NCI-H1417 treated with DMSO at 0.1 percent for 48 hours (cell line): ENCODE measurements around the gene ZNF831.

Experiments used
- DNase-seq: peaks from one replicate; lab custom pipeline; 2025; lab: John Stamatoyannopoulos, UW

Gene ZNF831

DNA sequence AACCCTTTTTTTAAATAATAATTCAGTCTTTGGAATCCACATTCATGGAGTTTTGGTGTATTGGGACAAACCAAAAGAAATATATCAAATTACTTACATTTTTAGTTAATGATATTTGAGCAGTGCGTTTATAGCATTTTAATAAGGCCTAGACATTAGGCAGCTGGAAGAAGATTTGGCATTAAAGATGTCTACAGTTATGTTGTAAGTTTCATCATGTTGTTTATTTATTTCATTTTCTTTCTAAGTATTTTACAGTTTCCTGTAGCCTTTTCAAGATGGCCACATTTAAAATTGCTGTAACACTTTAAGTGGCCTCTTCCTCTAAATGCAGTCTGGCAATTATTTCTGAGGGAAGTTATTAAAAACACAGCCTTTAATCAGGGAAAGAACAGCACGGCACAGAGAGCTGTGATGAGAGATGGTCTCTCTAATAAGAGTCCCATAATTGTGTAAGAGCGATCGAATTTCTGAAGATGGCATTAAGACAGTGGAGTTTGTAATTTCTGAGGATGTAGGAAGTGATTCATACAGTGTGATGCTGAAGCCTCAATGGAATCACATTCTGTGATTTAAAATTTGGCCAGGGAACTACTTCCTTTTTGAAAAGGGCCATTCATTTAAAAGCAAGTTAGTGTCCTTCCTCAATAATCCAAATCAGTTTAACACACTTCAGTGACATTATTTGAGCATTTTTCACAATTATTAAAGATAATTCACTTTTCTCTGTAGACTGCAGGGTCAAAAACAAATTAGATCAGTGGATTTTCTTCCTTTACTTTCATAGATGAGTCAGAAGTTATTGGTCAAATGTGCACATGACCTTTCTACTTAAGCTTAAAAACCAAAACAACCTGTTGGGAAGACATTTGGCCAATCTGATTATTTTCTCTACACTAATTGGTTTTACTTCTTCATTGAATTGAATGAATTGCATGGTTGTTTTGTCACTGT lies 84.4 kb downstream of the ZNF831 start:
- DNase-seq, result no peak

DNA sequence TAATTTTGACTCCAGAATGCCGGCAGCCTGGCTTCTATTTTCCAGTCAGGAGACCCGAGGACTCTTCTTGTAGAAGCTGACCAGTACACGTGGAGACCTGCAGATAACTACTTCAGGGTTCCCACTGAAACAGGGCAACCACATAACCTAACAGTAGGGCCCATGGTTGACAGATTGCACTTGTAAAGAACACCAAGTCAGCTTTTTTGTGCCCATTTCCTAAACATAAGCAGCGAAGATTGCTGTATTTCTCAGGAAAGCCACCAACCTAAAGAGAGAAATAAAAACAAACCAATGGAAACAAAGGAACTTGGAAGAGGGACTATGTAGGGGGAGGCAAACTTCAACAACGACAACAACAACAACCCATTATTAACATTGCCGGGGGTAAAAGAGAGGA lies 86.7 kb downstream of the ZNF831 start:
- DNase-seq, result no peak

DNA sequence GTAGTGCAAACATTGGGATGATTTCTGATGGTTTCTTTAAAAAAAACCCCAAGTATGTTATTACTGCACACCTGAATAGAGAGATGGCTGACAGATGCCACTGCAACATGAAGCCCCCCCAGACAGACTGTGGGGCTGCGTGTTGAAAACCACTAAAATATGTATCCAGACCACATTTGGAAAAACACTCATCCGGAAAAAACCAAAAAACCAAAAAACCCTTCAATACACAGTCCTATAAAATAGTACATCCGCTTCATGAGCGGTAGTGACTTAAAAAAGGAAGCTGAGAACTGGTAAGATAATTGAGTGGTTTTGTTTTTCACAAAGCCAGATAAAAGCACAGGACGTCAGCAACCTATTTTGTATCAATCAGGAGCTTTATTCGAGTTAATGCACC lies 89.7 kb downstream of the ZNF831 start:
- no peak for DNase-seq

DNA sequence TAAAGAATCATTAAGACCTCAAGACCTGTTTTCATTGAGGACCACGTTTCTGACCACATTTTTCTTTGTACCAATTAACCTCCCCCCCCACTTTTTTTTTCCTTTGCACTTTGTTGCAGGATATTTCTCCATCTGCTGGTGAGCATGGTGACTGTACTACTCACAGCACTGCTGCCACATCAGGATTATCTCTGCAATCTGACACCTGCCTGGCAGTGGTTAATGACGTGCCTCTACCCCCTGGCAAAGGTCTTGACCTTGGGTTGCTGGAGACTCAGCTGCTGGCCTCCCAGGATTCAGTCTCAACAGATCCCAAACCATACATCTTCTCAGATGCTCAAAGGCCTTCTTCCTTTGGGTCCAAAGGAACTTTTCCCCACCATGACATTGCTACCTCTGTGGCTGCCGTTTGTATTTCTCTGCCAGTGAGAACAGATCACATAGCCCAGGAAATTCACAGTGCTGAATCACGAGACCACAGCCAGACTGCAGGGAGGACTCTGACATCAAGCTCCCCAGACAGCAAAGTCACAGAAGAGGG lies 90.2 kb downstream of the ZNF831 start:
- DNase-seq, result no peak

DNA sequence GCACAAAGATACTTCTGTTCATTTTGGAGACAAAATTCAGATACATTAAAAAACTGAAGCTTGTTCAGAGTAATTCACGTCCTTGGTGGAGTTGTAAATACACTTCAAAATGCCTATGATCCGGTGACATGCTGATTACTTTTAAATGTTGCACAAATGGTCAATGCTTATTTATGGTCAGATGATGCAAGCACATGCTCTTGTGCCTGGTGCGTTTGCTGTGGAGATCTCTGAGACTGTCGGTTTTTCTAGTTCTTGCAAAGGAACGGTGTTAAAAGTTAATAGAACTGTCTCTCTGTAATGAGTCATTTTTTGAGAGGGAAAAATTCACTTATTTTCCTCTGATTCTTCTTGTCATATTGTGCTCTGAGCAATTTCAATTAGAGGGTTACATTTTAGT lies 91.6 kb downstream of the ZNF831 start:
- no peak for DNase-seq

DNA sequence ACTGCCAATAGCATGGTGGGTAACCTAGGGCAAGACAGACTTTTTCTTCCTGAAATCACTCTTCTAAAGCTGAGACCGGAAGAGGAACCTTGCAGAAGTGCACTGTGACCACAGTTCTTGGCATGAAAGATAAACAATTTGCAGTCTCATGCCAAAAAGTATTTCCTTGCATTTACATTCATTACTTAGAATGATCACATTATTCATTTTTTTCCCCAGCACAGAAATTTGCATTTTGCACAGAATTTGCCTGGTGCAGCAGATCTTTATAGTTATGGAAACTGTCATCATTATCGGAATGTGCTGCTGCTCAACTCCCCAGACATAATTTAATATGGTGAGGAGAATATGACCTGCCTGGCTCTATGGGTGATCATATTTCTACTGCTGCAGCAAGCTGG lies 94.6 kb downstream of the ZNF831 start:
- DNase-seq, result no peak

DNA sequence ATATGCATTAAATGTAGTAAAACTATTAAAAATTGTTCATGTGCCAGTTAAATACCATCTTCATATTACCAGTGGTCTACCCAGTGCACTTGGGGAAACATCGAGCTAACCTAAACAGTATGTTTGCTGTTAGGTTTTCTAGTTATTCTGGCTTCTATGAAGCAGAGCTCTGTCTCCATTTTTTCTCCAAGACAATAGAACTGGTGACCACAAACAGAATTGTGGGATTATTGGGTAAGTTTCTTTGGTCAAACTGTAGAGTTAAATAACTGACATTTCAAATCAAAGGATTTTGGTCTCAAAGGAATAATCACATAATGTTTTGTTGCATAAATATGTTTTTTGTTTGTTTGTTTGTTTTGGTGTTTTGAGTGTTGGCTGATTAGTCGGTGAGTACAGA lies 96.3 kb downstream of the ZNF831 start:
- DNase-seq, result no peak

DNA sequence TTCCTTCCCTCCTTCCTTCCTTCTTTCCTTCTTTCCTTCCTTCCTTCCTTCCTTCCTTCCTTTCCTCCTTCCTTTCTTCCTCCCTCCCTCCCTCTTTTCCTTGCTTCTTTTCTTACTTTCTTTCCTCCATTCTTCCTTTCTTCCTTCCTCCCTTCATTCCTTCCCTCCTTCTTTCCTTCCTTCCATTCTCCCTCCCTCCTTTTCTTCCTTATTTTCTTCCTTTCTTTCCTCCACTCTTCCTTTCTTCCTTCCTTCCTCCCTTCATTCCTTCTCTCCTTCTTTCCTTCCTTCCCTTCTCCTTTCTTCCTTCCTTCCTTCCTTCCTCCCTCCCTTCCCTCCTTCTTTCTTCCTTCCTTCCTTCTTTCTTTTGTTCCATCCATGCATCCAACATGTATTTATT lies 101.7 kb downstream of the ZNF831 start:
- no peak for DNase-seq

DNA sequence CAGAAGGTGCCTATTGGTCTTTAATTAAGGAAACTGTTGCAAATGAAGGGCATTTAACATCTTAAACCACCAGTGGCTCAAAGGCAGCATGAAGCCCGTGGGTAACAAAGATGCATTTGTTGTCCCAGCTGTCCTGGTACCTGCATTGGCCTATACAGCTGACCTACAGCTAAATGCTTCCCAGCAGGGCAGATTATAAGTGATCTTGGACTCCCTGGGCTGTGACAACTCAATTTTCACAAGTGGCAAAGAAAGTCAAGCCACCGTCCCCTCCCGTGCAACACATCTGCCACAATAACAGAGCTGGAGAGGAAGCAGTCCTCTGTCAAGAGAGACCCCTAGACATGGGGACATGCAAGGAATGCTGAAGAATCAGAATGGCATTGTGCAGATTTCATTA lies 105.2 kb downstream of the ZNF831 start:
- DNase-seq, result no peak

DNA sequence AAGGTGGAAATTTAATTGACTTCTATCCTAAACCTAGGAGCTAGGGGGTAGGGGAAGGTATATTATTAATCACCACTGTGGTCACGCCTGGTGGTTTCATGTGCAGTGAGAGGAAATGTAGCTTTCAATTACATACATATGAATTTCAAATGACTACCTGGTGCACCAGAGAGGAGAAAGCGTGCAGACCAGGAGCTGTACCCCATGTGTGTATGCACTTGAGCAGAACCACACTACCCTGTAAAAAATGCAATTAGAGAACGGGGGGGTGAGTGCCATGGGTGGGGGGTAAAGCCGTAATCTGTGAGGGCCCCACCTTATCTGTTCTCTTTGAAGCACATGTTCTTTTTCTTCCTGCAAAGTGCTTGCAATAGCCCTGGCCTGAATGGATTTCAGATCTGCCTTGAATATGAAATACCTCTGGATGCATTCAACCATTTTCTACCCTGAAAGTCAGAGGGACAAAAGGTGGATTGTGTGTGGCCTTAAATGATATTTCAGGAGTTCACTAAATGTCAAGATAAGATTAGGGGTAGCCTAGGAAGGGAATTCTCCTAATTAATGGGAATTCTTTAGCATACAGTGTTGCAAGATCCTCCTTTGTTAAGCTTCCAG lies 105.9 kb downstream of the ZNF831 start:
- DNase-seq, result no peak

DNA sequence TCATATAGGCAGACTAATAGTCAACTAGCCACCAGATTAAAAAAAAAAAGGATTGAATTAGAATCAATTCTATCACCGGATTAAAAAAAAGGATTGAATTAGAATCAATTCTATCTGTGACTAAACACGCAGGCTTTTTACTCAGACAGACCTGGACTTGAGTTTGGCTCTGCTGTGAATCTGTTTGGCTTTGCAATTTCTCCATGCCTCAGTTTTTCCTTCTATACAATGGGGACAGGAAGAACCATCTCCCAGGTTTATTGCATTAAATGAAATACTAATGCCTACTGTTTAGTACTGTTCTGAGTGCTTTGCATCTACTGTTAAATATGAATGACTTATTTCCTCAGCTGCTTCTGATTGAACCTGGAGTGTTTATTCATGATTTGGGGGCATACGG lies 106.8 kb downstream of the ZNF831 start:
- DNase-seq, result no peak

DNA sequence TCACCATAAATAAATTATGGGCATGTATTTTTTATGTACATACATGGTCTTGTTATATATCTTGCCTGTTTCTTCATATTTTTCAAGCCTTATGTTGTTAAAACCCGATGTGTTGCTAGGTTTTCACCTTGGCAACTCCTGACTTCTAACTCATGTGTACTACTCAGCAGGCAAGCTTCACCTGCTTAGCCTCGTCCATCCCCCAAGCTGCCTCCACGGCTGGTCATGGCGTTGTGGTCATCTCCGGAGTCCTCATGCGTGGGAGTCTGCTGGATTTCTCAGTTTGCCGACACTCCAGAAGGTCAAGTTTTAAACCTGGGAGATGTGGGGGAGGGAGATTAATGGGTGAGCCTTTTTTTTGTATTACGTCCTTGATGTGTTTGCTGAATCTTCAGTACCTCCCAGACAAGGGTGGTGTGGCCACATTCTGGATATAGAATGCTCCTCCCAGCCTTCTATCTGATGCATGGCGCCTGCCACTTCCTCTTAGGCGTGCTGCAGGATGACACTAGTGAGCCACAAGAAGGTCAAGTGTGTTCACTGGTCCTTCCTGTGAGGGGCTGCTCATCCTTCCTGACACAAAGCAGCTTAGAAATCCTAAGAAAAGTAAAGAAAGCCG lies 110.2 kb downstream of the ZNF831 start:
- no peak for DNase-seq

DNA sequence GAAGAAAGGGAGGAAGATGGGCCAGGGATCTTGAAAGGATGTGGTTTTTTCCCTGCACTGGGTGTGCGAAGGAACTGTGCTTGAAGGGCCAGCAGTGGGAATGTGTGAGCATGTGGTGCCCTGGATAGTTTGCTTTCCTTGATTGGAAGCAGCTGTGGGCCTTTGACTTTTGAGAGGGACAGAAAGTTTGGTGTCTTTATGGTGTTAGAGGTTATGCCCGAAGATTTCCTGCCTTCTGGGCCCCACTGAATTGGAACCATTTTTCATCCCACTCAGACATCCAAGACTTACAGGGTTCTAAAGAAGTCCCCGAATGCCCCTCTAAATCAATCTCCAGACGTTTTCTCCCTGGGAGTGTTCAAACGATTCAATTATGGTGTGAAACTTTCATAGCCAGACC lies 113.3 kb downstream of the ZNF831 start:
- no peak for DNase-seq

DNA sequence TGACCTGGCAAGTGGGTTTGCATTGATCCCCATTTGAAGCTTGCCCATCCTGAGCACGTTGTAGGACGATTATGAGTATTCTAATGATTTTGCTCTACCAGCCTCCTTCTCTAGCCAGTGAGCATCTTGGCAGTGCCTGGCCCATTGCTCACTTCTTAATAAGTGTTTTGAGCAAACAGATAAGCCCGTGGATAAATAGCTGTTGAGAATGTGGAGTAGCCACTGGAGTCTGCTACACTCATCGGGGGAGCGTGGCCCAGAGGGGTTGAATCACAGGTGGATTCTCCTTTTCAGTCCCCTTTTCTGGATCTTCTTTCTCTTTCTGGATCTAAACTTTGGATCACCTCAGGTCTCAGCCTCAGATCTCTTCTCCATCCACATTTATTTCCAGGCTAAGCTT lies 120.8 kb downstream of the ZNF831 start:
- no peak for DNase-seq

DNA sequence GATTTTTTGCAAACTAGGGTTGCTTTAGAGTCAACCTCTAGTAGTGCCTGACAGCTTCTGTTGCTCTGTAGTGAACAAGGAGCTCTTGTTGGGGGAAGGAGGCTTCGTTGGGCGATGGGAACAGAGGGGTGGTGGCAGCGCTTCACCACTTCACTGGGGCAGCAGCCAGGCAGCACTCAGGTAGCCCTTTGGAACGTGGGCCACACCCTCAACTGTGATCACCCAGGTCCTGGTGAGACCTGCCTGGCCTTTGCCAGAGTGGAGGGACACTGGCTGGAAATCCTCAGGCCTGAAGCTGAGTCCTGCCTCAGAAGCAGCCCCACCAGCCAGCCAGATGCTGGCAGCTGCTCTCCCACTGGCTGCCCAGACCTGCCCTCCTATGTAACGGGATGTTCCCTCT lies 126.4 kb downstream of the ZNF831 start:
- no peak for DNase-seq

DNA sequence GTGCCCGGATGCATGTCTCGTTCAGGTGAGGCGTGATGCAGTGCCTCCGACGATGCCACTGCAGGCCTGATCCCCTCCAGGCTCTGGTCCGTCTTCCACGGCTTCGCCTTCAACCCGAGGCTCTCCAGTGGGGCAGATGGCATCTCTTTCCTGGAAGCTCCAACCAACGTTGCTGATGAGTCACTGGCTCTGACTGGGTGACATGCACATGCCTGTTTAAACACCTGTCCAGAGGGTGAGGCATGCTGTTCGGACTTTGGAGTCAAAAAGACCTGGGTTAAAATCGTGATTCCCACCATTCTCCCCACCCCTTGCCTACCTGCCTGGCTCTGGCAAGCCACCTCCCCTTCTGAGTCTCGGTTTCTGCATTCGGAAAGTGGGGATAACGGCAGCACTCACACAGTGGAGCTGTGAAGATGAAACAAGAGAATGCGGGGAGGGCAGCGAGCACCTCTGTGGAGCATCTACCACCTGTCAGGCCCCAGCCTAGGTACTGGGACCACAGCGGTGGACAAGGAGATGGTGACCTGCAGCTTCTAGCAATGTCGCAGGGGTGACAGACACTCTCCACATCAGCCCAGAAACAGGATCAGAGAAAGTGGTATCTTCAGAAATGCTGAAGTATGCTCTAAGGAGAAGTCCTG lies 128.2 kb downstream of the ZNF831 start:
- no peak for DNase-seq

DNA sequence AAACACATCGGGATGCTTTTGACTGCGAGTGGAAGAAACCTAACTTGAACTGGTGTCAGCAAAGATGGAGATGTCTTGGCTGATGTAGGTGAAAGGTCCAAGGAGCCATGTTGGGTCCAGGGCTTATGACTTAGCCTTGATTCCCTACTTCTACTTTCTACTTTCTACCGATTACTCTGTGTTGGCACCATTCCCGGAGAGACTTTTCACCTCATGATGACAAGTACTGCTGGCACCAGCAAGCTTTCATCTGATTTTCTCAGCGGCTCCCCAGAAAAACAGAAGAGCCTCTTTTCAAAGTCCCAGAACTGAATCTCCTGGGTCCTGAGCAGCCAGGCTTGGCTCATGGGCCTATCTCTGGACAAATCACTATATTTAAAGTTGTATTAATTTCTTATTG lies 131.9 kb downstream of the ZNF831 start:
- no peak for DNase-seq

DNA sequence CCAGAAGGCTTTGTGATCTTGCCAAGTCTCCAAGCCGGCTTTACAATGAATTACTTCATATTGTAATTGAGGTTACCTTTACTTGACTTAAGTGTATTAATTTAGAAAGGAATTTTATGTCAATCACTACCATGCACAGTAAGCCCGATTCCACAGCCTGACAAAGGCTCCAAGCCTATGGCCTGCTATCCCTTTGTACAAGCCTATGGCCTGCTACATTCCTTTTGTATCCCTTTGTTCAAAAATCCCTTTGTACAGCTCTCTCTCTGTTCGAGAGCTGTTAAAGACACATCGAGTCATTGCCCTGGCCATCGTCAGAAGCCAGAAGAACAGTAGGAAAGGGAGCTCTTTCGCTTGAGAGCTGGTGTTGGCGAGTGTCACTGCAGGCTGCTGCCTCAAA lies 134.1 kb downstream of the ZNF831 start:
- DNase-seq, result no peak

DNA sequence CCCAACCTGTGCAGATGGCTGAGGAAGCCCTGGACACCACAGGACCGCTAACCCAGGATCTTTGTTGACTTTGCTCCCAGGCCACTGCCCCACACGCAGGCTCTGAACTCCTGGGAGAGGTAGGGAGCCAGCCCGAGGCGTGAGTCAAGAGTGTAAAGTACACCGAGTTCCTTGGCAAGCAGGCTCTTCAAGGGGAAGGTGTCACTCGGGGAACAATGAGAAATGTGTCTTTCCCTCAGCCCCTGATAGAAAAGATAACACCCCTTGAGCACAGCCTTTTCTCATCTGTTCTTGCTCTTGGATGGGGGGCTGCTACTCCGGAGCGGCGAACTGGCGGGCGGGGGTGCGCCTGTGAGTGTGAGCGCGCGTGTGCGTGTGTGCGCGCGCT lies 136.3 kb downstream of the ZNF831 start:
- DNase-seq, result no peak

DNA sequence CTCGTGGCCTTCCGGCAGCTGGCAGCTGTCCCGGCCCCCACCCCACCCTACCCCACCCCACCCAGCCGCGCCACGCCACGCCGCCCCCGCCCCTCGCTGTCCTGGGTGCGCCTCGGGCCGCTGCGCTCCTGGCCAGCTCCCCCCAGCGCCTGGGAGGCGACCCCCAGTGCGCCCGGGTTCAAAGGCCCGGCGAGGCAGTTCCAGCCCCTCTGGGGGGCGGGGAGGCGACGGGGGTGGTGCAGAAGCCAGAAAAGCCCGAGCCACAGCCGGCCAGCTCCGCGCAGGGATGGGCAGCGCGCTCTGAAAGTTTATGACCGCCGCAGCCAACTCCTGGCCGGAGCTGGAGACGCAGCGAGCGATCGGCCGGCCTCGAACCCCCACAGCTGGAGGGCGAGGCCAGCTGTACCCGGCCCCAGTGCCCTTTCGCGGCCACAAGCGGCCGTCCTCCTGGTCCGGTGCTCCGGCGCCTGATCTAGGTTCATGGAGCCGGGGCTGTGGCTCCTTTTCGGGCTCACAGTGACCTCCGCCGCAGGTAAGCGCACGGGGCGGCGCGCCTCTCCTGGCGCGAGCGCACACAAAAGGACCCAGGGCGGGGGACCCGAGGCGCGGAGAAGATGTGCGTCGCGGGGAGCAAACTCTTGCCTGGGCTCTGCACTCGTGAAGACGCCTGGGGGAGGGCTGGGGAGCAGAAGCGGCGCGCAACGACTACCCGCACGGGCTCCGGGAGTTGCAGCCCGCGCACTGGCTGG lies 136.9 kb downstream of the ZNF831 start, which contains the start of gene EDN3:
Gene EDN3, plus strand, starts transcription at position 279 of the 749 bp plus-strand sequence. Its CDS starts 202 bp downstream, at position 481.
- DNase-seq, result no peak

DNA sequence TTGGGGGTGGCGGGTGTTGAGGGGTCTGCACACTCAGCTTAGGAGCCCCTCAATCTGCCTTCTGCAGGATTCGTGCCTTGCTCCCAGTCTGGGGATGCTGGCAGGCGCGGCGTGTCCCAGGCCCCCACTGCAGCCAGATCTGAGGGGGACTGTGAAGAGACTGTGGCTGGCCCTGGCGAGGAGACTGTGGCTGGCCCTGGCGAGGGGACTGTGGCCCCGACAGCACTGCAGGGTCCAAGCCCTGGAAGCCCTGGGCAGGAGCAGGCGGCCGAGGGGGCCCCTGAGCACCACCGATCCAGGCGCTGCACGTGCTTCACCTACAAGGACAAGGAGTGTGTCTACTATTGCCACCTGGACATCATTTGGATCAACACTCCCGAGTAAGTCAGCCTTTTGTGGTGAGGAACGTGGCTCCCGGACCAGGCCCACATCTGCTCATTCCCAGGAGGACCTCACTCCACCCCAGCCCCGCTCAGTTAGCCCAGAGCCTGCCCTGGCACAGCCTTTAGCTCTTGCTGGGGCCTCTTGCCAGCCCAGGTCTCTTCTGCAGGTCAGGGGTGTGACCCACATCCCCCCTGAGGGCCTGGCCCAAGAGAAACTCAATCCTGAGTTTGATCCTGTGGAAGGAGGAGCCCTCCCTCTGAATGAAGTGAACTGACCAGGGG lies 137.9 kb downstream of the ZNF831 start:
- DNase-seq, result no peak
